Superior temporal gyrus (tissue), 1 donor: ENCODE data around the gene CARHSP1.
"Not testable (repeated sequence)": the region's sequence is repeated elsewhere in the genome, so short reads cannot be mapped to it uniquely, and the experiment has no call there.

Experiments used
- DNase-seq: peaks from one replicate; pipeline ENCODE4 v3.0.0-alpha.2; 2016; ENCODE audit errors: extremely low spot score

Gene CARHSP1

GRCh38 chr16:8854298-8854948, 14.4 kb downstream of the CARHSP1 start:
- DNase-seq, result no peak

GRCh38 chr16:8853611-8854010, 15.2 kb downstream of the CARHSP1 start:
- DNase-seq, result no peak

GRCh38 chr16:8853150-8853549, 15.7 kb downstream of the CARHSP1 start:
- DNase-seq, result no peak

- DNase-seq, result no peak
Observed at GRCh38 chr16:8852534-8852933, 16.3 kb downstream of the CARHSP1 start.

GRCh38 chr16:8851761-8852403, 16.9 kb downstream of the CARHSP1 start:
- no peak for DNase-seq

- DNase-seq, result no peak
Observed at GRCh38 chr16:8850279-8850885, 18.4 kb downstream of the CARHSP1 start.

GRCh38 chr16:8849411-8850011, 19.3 kb downstream of the CARHSP1 start:
- DNase-seq, result no peak

- no peak for DNase-seq
Observed at GRCh38 chr16:8848939-8849391, 19.8 kb downstream of the CARHSP1 start.

- no peak for DNase-seq
Observed at GRCh38 chr16:8848231-8848938, 20.4 kb downstream of the CARHSP1 start.

GRCh38 chr16:8847623-8848022, 21.2 kb downstream of the CARHSP1 start:
- no peak for DNase-seq

GRCh38 chr16:8847145-8847544, 21.7 kb downstream of the CARHSP1 start:
- DNase-seq, result no peak

GRCh38 chr16:8846401-8846932, 22.3 kb downstream of the CARHSP1 start:
- no peak for DNase-seq

GRCh38 chr16:8845699-8846298, 23.0 kb downstream of the CARHSP1 start:
- no peak for DNase-seq

- DNase-seq, result not testable (repeated sequence)
Observed at GRCh38 chr16:8843296-8843695, 25.5 kb downstream of the CARHSP1 start.

GRCh38 chr16:8842016-8842415, 26.8 kb downstream of the CARHSP1 start:
- not testable (repeated sequence) for DNase-seq

GRCh38 chr16:8837594-8837993, 31.2 kb downstream of the CARHSP1 start:
- not testable (repeated sequence) for DNase-seq

- not testable (repeated sequence) for DNase-seq
Observed at GRCh38 chr16:8836797-8837196, 32.0 kb downstream of the CARHSP1 start.

- DNase-seq, result no peak
Observed at GRCh38 chr16:8832717-8833105, 36.1 kb downstream of the CARHSP1 start.

- DNase-seq, result no peak
Observed at GRCh38 chr16:8831871-8832716, 36.7 kb downstream of the CARHSP1 start.

GRCh38 chr16:8831450-8831849, 37.4 kb downstream of the CARHSP1 start:
- DNase-seq, result no peak
